Testis (tissue), 5 donors: ENCODE results near the gene SIRT2. TPM values are rescaled to one million over a fixed set of nuclear protein-coding genes. Genes with fewer than 3 reads are reported as not detected.

Experiments used
- DNase-seq: peaks from one replicate; pipeline ENCODE4 v3.0.0-alpha.2; 2019
- H3K27ac ChIP-seq, 2 donors: fragments of 200-600 bp; sonication (generic); one replicate each; pipeline ENCODE4 v1.5.1; 2019
- H3K27me3 ChIP-seq: fragments of 200-600 bp; sonication (generic); one replicate; pipeline ENCODE4 v1.5.1; 2019
- H3K36me3 ChIP-seq: fragments of 200-600 bp; sonication (generic); one replicate; pipeline ENCODE4 v1.5.1; 2017; ENCODE audit warnings: low read depth; ENCODE audit errors: missing control alignments
- H3K4me1 ChIP-seq: fragments of 200-600 bp; sonication (generic); one replicate; pipeline ENCODE4 v1.5.1; 2019
- H3K4me3 ChIP-seq, 2 donors: fragments of 200-600 bp; sonication (generic); one replicate each; pipeline ENCODE4 v1.5.1; 2017 to 2019
- H3K9me3 ChIP-seq: fragments of 200-600 bp; sonication (generic); one replicate; pipeline ENCODE4 v1.5.1; 2017
- POLR2A ChIP-seq: fragments of 450-650 bp; IDR thresholded peaks from one replicate; pipeline ENCODE4 v1.6.1; 2017; ENCODE audit warnings: antibody characterized with exemption, mild to moderate bottlenecking, moderate library complexity
- WGBS, 2 donors: methylation state at CpG; one replicate each; pipeline ENCODE4 v1.1.5; 2018; 5-methylcytosine and 5-hydroxymethylcytosine counted together
- intact Hi-C: fragments of 100-400 bp; cut with DNase I; formaldehyde crosslinking; loops from one replicate; pipeline ENCODE4 v1.15.1; 2023; ENCODE audit warnings: low total_unique reads
- long read RNA-seq, 2 donors: transcript quantifications; one replicate each; lab custom pipeline, GENCODE V29; 2026
- polyA plus RNA-seq: library from polyadenylated mRNA; stranded (reverse); fragments of 350-450 nt; fragmentation: Illumina TruSeq; extraction: RNeasy Lipid Tissue Mini Kit (QIAGEN cat#74804); gene quantifications from one replicate; pipeline ENCODE4 v1.2.3, GENCODE V29; 2014; ENCODE audit warnings: low read depth, low replicate concordance; ENCODE audit not compliant: insufficient read depth
- total RNA-seq, 2 donors: library from RNA; depleted of rRNA; stranded (reverse); fragments of >200 nt; gene quantifications; one replicate each; pipeline ENCODE4 v1.2.3, GENCODE V29; 2016
- TF ChIP-seq, protein P1 (sequence below), 3 experiments: fragments of 450-650 bp in 2 of 3; fragments of 200-600 bp in 1 of 3; sonication (generic) in 1 of 3; IDR thresholded peaks; one replicate each; pipeline ENCODE4 v1.5.1; 2016 to 2019; ENCODE audit warnings: antibody characterized with exemption in 3 of 3, mild to moderate bottlenecking in 2 of 3, moderate library complexity in 1 of 3

The SIRT2 gene
- total RNA-seq (100 to 1,000 TPM in 1 of 2 donors, 10 to 100 TPM in 1; 95.3 to 107 TPM), polyA plus RNA-seq (89.1 TPM)
- long read RNA-seq, donor 1, transcript SIRT2-204 (15 exons, 2,062 nt) = major isoform, 8 of 19 reads
- long read RNA-seq, donor 1, partial matches to known transcripts = 5 of 19 reads
- long read RNA-seq, donor 1, other reads (novel, unspliced or antisense) = 0 of 19 reads
- long read RNA-seq, donor 2, transcript SIRT2-204 (15 exons, 2,062 nt) = major isoform, 10 of 13 reads
- long read RNA-seq, donor 2, partial matches to known transcripts = 0 of 13 reads
- long read RNA-seq, donor 2, other reads (novel, unspliced or antisense) = 0 of 13 reads

DNA sequence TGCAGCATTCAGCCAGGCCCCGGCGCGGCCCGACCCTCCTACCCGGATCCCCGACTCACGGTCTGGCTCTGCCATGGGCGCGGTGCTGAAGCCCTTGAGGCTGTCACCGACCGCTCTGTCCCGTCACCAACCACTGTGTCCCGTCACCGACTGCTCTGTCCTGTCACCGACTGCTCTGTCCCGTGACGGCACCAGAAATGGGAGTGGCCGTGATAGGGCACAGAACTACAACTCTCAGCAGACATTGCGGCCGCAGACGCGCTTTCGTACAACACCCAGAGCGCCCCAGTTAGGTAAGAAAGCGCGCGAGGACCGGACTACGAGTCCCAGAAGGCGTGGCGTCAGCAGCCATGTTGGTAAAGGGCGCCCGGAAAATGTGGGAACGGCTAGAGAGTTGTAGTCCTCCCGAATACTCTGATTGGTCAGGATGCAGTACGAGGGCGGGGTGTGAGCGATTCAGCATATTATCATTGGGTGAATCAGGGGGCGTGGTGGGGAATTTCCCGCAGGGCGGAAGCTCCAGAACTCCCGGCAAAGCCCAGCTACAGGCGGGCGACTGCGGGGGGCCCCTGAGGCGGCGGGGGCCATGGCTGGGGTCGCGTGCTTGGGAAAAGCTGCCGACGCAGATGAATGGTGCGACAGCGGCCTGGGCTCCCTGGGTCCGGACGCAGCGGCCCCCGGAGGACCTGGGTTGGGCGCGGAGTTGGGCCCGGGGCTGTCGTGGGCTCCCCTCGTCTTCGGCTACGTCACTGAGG lies at the start of gene SIRT2, which contains the start of gene NFKBIB:
Gene SIRT2 (minus strand): TSS at position 172 of the 755 bp plus-strand sequence. CDS start 97 bp downstream, at position 75.
Gene NFKBIB (plus strand): TSS at position 523 of the 755 bp plus-strand sequence. CDS start 64 bp downstream, at position 587.
- WGBS, 2 donors = 1% methylated on average over 42 to 62 of the region's 64 CpGs
- Histone ChIP-seq H3K4me1 (peaks cover 17% of the 10 kb centered on the region), H3K9me3 (no peaks in the 10 kb centered on the region), H3K4me3 (peak within 1 kb of the TSS; percentile 74 to 84), H3K36me3 (no peaks in the 10 kb centered on the region), H3K27me3 (no peaks in the 10 kb centered on the region), H3K27ac (peak within 1 kb of the TSS; percentile 73 to 88)
- TF ChIP-seq POLR2A = peak; percentile 36
- TF ChIP-seq, protein P1, sequence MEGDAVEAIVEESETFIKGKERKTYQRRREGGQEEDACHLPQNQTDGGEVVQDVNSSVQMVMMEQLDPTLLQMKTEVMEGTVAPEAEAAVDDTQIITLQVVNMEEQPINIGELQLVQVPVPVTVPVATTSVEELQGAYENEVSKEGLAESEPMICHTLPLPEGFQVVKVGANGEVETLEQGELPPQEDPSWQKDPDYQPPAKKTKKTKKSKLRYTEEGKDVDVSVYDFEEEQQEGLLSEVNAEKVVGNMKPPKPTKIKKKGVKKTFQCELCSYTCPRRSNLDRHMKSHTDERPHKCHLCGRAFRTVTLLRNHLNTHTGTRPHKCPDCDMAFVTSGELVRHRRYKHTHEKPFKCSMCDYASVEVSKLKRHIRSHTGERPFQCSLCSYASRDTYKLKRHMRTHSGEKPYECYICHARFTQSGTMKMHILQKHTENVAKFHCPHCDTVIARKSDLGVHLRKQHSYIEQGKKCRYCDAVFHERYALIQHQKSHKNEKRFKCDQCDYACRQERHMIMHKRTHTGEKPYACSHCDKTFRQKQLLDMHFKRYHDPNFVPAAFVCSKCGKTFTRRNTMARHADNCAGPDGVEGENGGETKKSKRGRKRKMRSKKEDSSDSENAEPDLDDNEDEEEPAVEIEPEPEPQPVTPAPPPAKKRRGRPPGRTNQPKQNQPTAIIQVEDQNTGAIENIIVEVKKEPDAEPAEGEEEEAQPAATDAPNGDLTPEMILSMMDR (IDR thresholded peaks at IDR 0.05) = no peak
- peak; percentile 100 for DNase-seq
- intact Hi-C loops = no loop called here

DNA sequence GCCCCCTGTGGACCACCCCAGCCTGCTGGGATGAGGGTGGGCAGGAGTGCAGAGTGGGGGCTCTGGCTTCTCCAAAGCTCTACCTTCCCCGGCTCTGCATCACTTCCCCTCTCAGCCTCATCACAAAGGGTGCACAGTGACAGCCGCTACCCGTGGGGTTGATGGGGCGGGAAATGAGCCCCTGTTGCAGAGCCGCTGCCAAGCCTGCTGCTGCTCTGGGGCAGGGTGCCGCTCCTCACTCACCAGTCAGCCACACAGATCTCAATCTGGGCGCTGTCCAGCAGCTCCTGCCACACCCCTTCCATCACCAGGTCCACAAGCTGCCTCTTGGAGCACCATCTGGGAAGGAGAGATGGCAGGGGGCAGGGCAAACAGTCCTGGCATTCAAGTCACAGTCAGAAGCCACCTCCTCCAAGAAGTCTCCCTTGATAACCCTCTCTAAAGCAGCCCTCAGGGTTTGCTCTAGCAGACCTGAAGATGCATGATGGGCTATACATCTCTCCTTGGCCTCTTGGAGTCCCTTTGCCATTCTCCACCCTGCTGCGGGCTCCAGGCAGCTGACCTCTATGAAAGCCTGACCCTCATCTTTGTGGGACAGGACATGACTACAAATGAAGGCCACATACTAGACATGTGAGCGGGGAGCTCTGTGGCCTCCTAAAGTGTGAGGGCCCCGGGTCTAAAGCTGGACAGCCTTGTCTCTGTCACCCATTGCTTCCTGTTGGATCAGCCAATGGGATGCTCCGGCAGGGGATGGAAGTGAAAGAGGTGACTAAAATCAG lies 47.0 kb upstream of the SIRT2 start:
- Histone ChIP-seq H3K27me3 (no peaks in the 10 kb centered on the region), H3K36me3 (no peaks in the 10 kb centered on the region), H3K9me3 (no peaks in the 10 kb centered on the region), H3K4me3 (no peak overlapping the region), H3K4me1 (no peaks in the 10 kb centered on the region), H3K27ac (no peak overlapping the region)
- no peak for DNase-seq
- WGBS, 2 donors = 63 to 84% methylated on average over 3 to 11 of the region's 11 CpGs
- TF ChIP-seq, protein P1 (IDR thresholded peaks at IDR 0.05) = no peak
- no peak for TF ChIP-seq POLR2A
- intact Hi-C loops = no loop called here

DNA sequence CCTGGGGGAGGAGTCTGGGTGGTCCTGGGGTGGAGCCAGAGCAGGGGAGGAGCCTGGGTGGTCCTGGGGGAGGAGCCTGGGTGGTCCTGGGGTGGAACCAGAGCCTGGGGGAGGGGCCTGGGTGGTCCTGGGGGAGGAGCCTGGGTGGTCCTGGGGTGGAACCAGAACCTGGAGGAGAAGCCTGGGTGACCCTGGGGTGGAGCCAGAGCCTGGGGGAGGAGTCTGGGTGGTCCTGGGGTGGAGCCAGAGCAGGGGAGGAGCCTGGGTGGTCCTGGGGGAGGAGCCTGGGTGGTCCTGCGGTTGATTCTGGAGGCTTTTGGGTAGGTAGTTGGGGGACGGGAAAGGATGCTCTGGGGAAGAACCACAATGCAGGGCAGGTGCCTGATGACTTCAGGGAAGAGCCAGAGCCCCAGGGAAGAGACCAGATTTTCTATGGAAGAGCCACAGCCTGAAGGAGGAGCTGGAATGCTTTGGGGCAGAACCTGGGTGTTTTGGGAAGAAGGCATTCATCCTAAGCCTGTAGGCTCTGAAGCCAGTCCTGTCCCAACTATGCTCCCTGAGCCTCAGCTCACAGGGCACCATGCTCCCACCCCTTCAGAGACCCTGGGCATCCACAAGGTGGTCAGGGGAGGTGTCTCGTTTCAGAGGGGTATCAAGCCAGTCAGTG lies 46.3 kb upstream of the SIRT2 start:
- Histone ChIP-seq H3K4me3 (no peak overlapping the region), H3K9me3 (no peaks in the 10 kb centered on the region), H3K27ac (no peak overlapping the region), H3K27me3 (no peaks in the 10 kb centered on the region), H3K36me3 (no peaks in the 10 kb centered on the region), H3K4me1 (no peaks in the 10 kb centered on the region)
- no peak for DNase-seq
- no peak for TF ChIP-seq POLR2A
- TF ChIP-seq, protein P1 (IDR thresholded peaks at IDR 0.05) = no peak
- 82 to 95% methylated on average over 2 to 3 of the region's 3 CpGs for WGBS, 2 donors
- intact Hi-C loops = no loop called here

DNA sequence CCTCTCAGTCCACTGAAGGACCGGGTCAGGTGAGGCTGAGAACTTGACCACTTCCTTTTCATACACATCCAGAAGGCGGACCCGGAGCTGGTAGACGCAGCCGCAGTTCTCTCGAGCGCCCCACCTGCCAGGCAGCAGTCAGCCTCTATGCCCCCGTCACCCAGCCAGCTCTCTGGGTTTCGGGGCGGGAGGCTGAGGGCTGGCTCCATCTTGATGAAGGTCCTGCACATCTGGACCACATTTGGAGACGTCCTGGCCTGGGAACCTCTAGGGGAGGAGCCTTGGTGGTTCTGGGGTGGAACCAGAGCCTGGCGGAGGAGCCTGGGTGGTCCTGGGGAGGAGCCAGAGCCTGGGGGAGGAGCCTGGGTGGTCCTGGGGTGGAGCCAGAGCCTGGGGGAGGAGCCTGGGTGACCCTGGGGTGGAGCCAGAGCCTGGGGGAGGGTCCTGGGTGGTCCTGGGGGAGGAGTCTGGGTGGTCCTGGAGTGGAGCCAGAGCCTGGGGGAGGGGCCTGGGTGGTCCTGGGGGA lies 45.6 kb upstream of the SIRT2 start:
- H3K9me3 ChIP-seq = no peaks in the 10 kb centered on the region
- no peak for DNase-seq
- H3K4me1 ChIP-seq = no peaks in the 10 kb centered on the region
- intact Hi-C loops = no loop called here
- no peak overlapping the region for H3K4me3 ChIP-seq
- TF ChIP-seq POLR2A = no peak
- H3K27ac ChIP-seq = no peak overlapping the region
- no peaks in the 10 kb centered on the region for H3K27me3 ChIP-seq
- no peaks in the 10 kb centered on the region for H3K36me3 ChIP-seq
- 66 to 100% methylated on average over 2 to 11 of the region's 12 CpGs for WGBS, 2 donors
